Natural killer cell (primary cell): ENCODE results near the gene TTC34. TPM values are rescaled to one million over a fixed set of nuclear protein-coding genes. Genes with fewer than 3 reads are reported as not detected.

Experiments
- ATAC-seq, 3 donors: fragments of 150-1000 bp in 2 of 3; fragments of 200-7000 bp in 1 of 3; cut with Tn5 transposase; 1 replicate in 1 of 3; 2 replicates in 2 of 3; pipeline ENCODE4 v1.10.0; 2021; ENCODE audit warnings: mild to moderate bottlenecking in 2 of 3, moderate library complexity in 2 of 3
- DNase-seq, 2 donors: peaks; one replicate each; pipeline versions ENCODE4 v3.0.0 to v3.0.0-alpha.2; 2013 to 2021; ENCODE audit warnings: mixed read lengths in 1 of 2
- H3K27ac ChIP-seq: one replicate; pipeline ENCODE4 v1.5.1; 2013; ENCODE audit warnings: mild to moderate bottlenecking, low read length
- H3K27me3 ChIP-seq: one replicate; pipeline ENCODE4 v1.6.1; 2013; ENCODE audit warnings: low read length; ENCODE audit not compliant: control insufficient read depth, insufficient read depth
- H3K36me3 ChIP-seq: one replicate; pipeline ENCODE4 v1.6.1; 2013; ENCODE audit warnings: low read length; ENCODE audit not compliant: control insufficient read depth, insufficient read depth
- H3K4me1 ChIP-seq: one replicate; pipeline ENCODE4 v1.6.1; 2013; ENCODE audit warnings: low read length; ENCODE audit not compliant: control insufficient read depth, insufficient read depth
- H3K4me3 ChIP-seq: one replicate; pipeline ENCODE4 v1.5.1; 2013; ENCODE audit warnings: low read length
- H3K9me3 ChIP-seq: one replicate; pipeline ENCODE4 v1.6.1; 2013; ENCODE audit warnings: low read length; ENCODE audit not compliant: control insufficient read depth, insufficient read depth
- H3K27ac Mint-ChIP-seq, 2 donors: one replicate each; pipeline ENCODE4 v1.8.0; 2022; ENCODE audit warnings: mild to moderate bottlenecking in 2 of 2, mixed read lengths in 2 of 2, moderate library complexity in 1 of 2
- H3K27me3 Mint-ChIP-seq, 2 donors: one replicate each; pipeline ENCODE4 v1.8.0; 2022; ENCODE audit warnings: low read depth in 2 of 2, mixed read lengths in 2 of 2
- H3K36me3 Mint-ChIP-seq: one replicate; pipeline ENCODE4 v1.8.0; 2022; ENCODE audit warnings: mixed read lengths
- H3K4me1 Mint-ChIP-seq, 2 donors: one replicate each; pipeline ENCODE4 v1.8.0; 2022; ENCODE audit warnings: mixed read lengths in 2 of 2
- H3K4me3 Mint-ChIP-seq: one replicate; pipeline ENCODE4 v1.8.0; 2022; ENCODE audit warnings: mild to moderate bottlenecking, moderate library complexity, mixed read lengths
- H3K9me3 Mint-ChIP-seq, 2 donors: one replicate each; pipeline ENCODE4 v1.8.0; 2022; ENCODE audit warnings: mixed read lengths in 2 of 2
- CTCF ChIP-seq: fragments of 200-600 bp; IDR thresholded peaks from one replicate; pipeline ENCODE4 v1.8.0; 2022; ENCODE audit warnings: antibody characterized with exemption
- WGBS: methylation state at CpG from one replicate; pipeline ENCODE4 v1.1.7; 2013; ENCODE audit warnings: missing lambda C conversion rate; ENCODE audit not compliant: insufficient coverage; 5-methylcytosine and 5-hydroxymethylcytosine counted together
- intact Hi-C: fragments of 100-400 bp; cut with micrococcal nuclease; formaldehyde crosslinking; loops from one replicate; pipeline ENCODE4 v1.14.2; 2022
- total RNA-seq, 4 donors: library from RNA; stranded (reverse); fragments of 120-200 nt in 1 of 4; gene quantifications; one replicate each; pipeline versions ENCODE4 v1.2.3 to v1.2.4, GENCODE V29; 2013 to 2022

The TTC34 gene
- total RNA-seq, 3 donors from 2014 or later (not counting 1 experiment from before 2014, with no cell fraction given) = 0.80 to 1.4 (median 1.2) TPM

GRCh38 chr1:2787163-2787911 lies 14.2 kb downstream of the TTC34 start:
- intact Hi-C loops = no loop called here
- no peaks in the 10 kb centered on the region for H3K4me1 Mint-ChIP-seq
- no peak overlapping the region for H3K4me3 Mint-ChIP-seq
- H3K36me3 ChIP-seq = no peaks in the 10 kb centered on the region
- peaks cover 10% of the 10 kb centered on the region for H3K9me3 ChIP-seq
- H3K27me3 Mint-ChIP-seq = peaks cover 6 to 25% of the 10 kb centered on the region in 2 donors
- no peak overlapping the region for H3K4me3 ChIP-seq
- no peak overlapping the region for H3K27ac ChIP-seq
- TF ChIP-seq CTCF = no peak
- WGBS = 81% methylated on average over 26 of the region's 26 CpGs
- DNase-seq (peak in 1 of 2 donors; percentile 15), ATAC-seq (no peak)
- peaks cover 3% of the 10 kb centered on the region for H3K36me3 Mint-ChIP-seq
- H3K9me3 Mint-ChIP-seq = peaks cover 1 to 3% of the 10 kb centered on the region in 2 donors
- peaks cover 3% of the 10 kb centered on the region for H3K27me3 ChIP-seq
- H3K4me1 ChIP-seq = peaks cover 2% of the 10 kb centered on the region
- H3K27ac Mint-ChIP-seq = no peak overlapping the region

GRCh38 chr1:2786329-2787162 lies 14.9 kb downstream of the TTC34 start:
- no peak overlapping the region for H3K27ac Mint-ChIP-seq
- H3K4me1 Mint-ChIP-seq = no peaks in the 10 kb centered on the region
- H3K4me3 ChIP-seq = no peak overlapping the region
- peak; percentile 63 to 83 for DNase-seq
- 34% methylated on average over 27 of the region's 27 CpGs for WGBS
- H3K27me3 ChIP-seq = peaks cover 3% of the 10 kb centered on the region
- peaks cover 2% of the 10 kb centered on the region for H3K4me1 ChIP-seq
- peaks cover 7% of the 10 kb centered on the region for H3K36me3 Mint-ChIP-seq
- H3K36me3 ChIP-seq = no peaks in the 10 kb centered on the region
- H3K27me3 Mint-ChIP-seq = peaks cover 3 to 22% of the 10 kb centered on the region in 2 donors
- peaks cover 4 to 6% of the 10 kb centered on the region in 2 donors for H3K9me3 Mint-ChIP-seq
- intact Hi-C loops = loop anchor here (1.0 kb wide), 1 partner anchor 372 kb away; no protein-coding TSS in a partner anchor
- no peak overlapping the region for H3K27ac ChIP-seq
- TF ChIP-seq CTCF = peak; percentile 78
- peaks cover 6% of the 10 kb centered on the region for H3K9me3 ChIP-seq
- no peak overlapping the region for H3K4me3 Mint-ChIP-seq
- ATAC-seq = peak; percentile 50 to 74 (median 71)

GRCh38 chr1:2785631-2786328 lies 15.7 kb downstream of the TTC34 start:
- Histone ChIP-seq H3K36me3 (no peaks in the 10 kb centered on the region), H3K4me1 (peaks cover 2% of the 10 kb centered on the region), H3K27ac (no peak overlapping the region), H3K4me3 (no peak overlapping the region), H3K9me3 (peaks cover 9% of the 10 kb centered on the region), H3K27me3 (peaks cover 3% of the 10 kb centered on the region)
- H3K27me3 Mint-ChIP-seq = peaks cover 11 to 22% of the 10 kb centered on the region in 2 donors
- H3K9me3 Mint-ChIP-seq = peaks cover 4 to 6% of the 10 kb centered on the region in 2 donors
- no peak overlapping the region for H3K4me3 Mint-ChIP-seq
- DNase-seq = peak in 1 of 2 donors; percentile 12
- no peaks in the 10 kb centered on the region for H3K4me1 Mint-ChIP-seq
- H3K36me3 Mint-ChIP-seq = peaks cover 14% of the 10 kb centered on the region
- no peak overlapping the region for H3K27ac Mint-ChIP-seq
- TF ChIP-seq CTCF = no peak
- intact Hi-C loops = loop anchor here (1.0 kb wide), 1 partner anchor 371 kb away; no protein-coding TSS in a partner anchor
- ATAC-seq = no peak
- 90% methylated on average over 23 of the region's 23 CpGs for whole genome bisulfite sequencing
